Myocyte (in vitro differentiated cells): ENCODE measurements around the gene MRPL12. TPM values are rescaled to one million over a fixed set of nuclear protein-coding genes. Genes with fewer than 3 reads are reported as not detected.
A peak's percentile ranks its signal among the peaks of the same experiment; 100 is the strongest.

ENCODE experiments used
- DNase-seq: peaks from one replicate; pipeline ENCODE4 v3.0.0-alpha.2; 2012; ENCODE audit warnings: low read depth
- total RNA-seq: library from RNA; depleted of rRNA; stranded (reverse); fragments of >200 nt; gene quantifications from 2 replicates; pipeline ENCODE4 v1.2.3, GENCODE V29; 2014

MRPL12 gene
- total RNA-seq, 1 donor from 2014 or later: 26.6 TPM

GRCh38 chr17:81682565-81683207 lies 20.5 kb upstream of the MRPL12 start:
- no peak for DNase-seq

GRCh38 chr17:81683208-81683583 lies 20.0 kb upstream of the MRPL12 start:
- no peak for DNase-seq

- DNase-seq: peak; percentile 99
These were observed 19.4 kb upstream of the MRPL12 start, which contains the start of the genes ARL16 and HGS for GRCh38 chr17:81683584-81684441. ARL16 (minus strand) TSS chr17:81683797; CDS start chr17:81683753, 44 bp downstream. HGS (plus strand) TSS chr17:81684011; CDS start chr17:81684067, 56 bp downstream.

GRCh38 chr17:81684442-81684911 lies 18.7 kb upstream of the MRPL12 start:
- DNase-seq: no peak

GRCh38 chr17:81685108-81685507 lies 18.1 kb upstream of the MRPL12 start:
- peak; percentile 42 for DNase-seq

GRCh38 chr17:81686614-81687013 lies 16.6 kb upstream of the MRPL12 start:
- no peak for DNase-seq

- DNase-seq: no peak
These were observed 15.2 kb upstream of the MRPL12 start for GRCh38 chr17:81687770-81688541.

- no peak for DNase-seq
These were observed 14.6 kb upstream of the MRPL12 start for GRCh38 chr17:81688616-81689015.

GRCh38 chr17:81690066-81690465 lies 13.1 kb upstream of the MRPL12 start:
- no peak for DNase-seq

- no peak for DNase-seq
These were observed 12.6 kb upstream of the MRPL12 start for GRCh38 chr17:81690549-81690948.

GRCh38 chr17:81691196-81691595 lies 12.0 kb upstream of the MRPL12 start:
- no peak for DNase-seq

GRCh38 chr17:81691608-81692007 lies 11.6 kb upstream of the MRPL12 start:
- no peak for DNase-seq

GRCh38 chr17:81693509-81694210 lies 9.5 kb upstream of the MRPL12 start:
- DNase-seq: no peak

- no peak for DNase-seq
These were observed 8.4 kb upstream of the MRPL12 start for GRCh38 chr17:81694810-81695209.

- peak; percentile 25 for DNase-seq
These were observed 8.0 kb upstream of the MRPL12 start for GRCh38 chr17:81695211-81695610.

GRCh38 chr17:81695801-81696200 lies 7.4 kb upstream of the MRPL12 start:
- no peak for DNase-seq

- no peak for DNase-seq
These were observed 6.8 kb upstream of the MRPL12 start for GRCh38 chr17:81696218-81696941.

GRCh38 chr17:81697261-81698044 lies 5.7 kb upstream of the MRPL12 start:
- DNase-seq: no peak
